ENCODE measurements around the gene TFB2M. TPM values are rescaled to one million over a fixed set of nuclear protein-coding genes. Genes with fewer than 3 reads are reported as not detected.

Gene TFB2M
- total RNA-seq, 2 donors from 2014 or later = 5.9 to 6.5 TPM

GRCh38 chr1:246491551-246492053, 74.5 kb downstream of the TFB2M start:
- Histone ChIP-seq H3K4me1 (ENCODE audit: control insufficient read depth in 1 of 2, low read depth in 2 of 2) (no peaks in the 10 kb centered on the region), H3K4me3 (no peak overlapping the region), H3K36me3 (no peaks in the 10 kb centered on the region), H3K27ac (no peak overlapping the region), H3K27me3 (replicated peaks; ENCODE audit: insufficient read depth) (no peaks in the 10 kb centered on the region), H3K9me3 (no peaks in the 10 kb centered on the region)
- TF ChIP-seq, protein P1, sequence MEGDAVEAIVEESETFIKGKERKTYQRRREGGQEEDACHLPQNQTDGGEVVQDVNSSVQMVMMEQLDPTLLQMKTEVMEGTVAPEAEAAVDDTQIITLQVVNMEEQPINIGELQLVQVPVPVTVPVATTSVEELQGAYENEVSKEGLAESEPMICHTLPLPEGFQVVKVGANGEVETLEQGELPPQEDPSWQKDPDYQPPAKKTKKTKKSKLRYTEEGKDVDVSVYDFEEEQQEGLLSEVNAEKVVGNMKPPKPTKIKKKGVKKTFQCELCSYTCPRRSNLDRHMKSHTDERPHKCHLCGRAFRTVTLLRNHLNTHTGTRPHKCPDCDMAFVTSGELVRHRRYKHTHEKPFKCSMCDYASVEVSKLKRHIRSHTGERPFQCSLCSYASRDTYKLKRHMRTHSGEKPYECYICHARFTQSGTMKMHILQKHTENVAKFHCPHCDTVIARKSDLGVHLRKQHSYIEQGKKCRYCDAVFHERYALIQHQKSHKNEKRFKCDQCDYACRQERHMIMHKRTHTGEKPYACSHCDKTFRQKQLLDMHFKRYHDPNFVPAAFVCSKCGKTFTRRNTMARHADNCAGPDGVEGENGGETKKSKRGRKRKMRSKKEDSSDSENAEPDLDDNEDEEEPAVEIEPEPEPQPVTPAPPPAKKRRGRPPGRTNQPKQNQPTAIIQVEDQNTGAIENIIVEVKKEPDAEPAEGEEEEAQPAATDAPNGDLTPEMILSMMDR (IDR thresholded peaks at IDR 0.05) = no peak
- ATAC-seq (ENCODE audit: insufficient number of reproducible peaks, low FRiP score, low read depth) (no peak), DNase-seq (ENCODE audit: low spot score) (no peak)

Other genes starting within 250 kb of the TFB2M start
- gene SMYD3, start 59.0 kb downstream of the TFB2M start, total RNA-seq = 10 to 100 TPM in 1 of 2 donors, 1 to 10 TPM in 1; 8.8 to 19.0 TPM
- 10 to 100 TPM; 20.7 to 29.3 TPM for gene CNST, start 195 bp upstream of the TFB2M start, total RNA-seq
- gene SCCPDH, start 158.1 kb upstream of the TFB2M start, total RNA-seq = 10 to 100 TPM; 12.8 to 14.4 TPM

Data from thoracic aorta (tissue), 2 donors.